ENCODE measurements around the gene RAC2.

- TF ChIP-seq, protein P1, sequence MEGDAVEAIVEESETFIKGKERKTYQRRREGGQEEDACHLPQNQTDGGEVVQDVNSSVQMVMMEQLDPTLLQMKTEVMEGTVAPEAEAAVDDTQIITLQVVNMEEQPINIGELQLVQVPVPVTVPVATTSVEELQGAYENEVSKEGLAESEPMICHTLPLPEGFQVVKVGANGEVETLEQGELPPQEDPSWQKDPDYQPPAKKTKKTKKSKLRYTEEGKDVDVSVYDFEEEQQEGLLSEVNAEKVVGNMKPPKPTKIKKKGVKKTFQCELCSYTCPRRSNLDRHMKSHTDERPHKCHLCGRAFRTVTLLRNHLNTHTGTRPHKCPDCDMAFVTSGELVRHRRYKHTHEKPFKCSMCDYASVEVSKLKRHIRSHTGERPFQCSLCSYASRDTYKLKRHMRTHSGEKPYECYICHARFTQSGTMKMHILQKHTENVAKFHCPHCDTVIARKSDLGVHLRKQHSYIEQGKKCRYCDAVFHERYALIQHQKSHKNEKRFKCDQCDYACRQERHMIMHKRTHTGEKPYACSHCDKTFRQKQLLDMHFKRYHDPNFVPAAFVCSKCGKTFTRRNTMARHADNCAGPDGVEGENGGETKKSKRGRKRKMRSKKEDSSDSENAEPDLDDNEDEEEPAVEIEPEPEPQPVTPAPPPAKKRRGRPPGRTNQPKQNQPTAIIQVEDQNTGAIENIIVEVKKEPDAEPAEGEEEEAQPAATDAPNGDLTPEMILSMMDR (IDR thresholded peaks at IDR 0.05) = no peak
- TF ChIP-seq EP300 (IDR thresholded peaks at IDR 0.05) = no peak
- TF ChIP-seq POLR2AphosphoS5 (IDR thresholded peaks at IDR 0.05) = no peak
- TF ChIP-seq POLR2A (IDR thresholded peaks at IDR 0.05; ENCODE audit: low read depth) = no peak
Measured at GRCh38 chr22:37184816-37185541, 59.1 kb downstream of the RAC2 start.

Measured in esophagus muscularis mucosa (tissue), 4 donors.